ENCODE data around the gene SNRPE. TPM values are rescaled to one million over a fixed set of nuclear protein-coding genes. Genes with fewer than 3 reads are reported as not detected.

SNRPE gene
- total and polyA plus RNA-seq, 9 of the 15 experiments (the other 6 are each of a cell fraction or from before 2014, with no cell fraction given) = 216 to 1,893 (median 487) TPM

- POLR2A ChIA-PET = interaction anchor here (0.6 to 1.3 kb wide), 3 partner anchors 53 to 242 kb away, joined by 3 to 4 read pairs (median 3); no protein-coding TSS in a partner anchor
- Histone ChIP-seq H3K27me3 (ENCODE audit: control insufficient read depth in 2 of 2, insufficient read depth in 2 of 2, low read length in 2 of 2) (no peaks in the 10 kb centered on the region), H3K9me3 (replicated peaks; ENCODE audit: control insufficient read depth, insufficient read depth, low read depth, low read length) (no peaks in the 10 kb centered on the region), H3K36me3 (ENCODE audit: control insufficient read depth, insufficient read depth, low read length) (peaks cover 42% of the 10 kb centered on the region), H3K9ac (ENCODE audit: insufficient read depth in 1 of 2, low read depth in 2 of 2, low read length in 2 of 2) (no peak overlapping the region), H3K4me2 (ENCODE audit: insufficient read depth, low read length) (no peak overlapping the region), H3K4me1 (replicated peaks in 1 of 2; ENCODE audit: control insufficient read depth in 2 of 2, insufficient read depth in 2 of 2, low read length in 2 of 2) (peaks cover 4 to 6% of the 10 kb centered on the region in 2 experiments; a peak in 4 of 5 replicates), H4K20me1 (replicated peaks; ENCODE audit: control insufficient read depth, insufficient read depth, low read length) (0 out of 2 replicates have a peak, but pooled peaks cover 4% of the 10 kb centered on the region), H3K9me1 (ENCODE audit: control insufficient read depth, insufficient read depth, low read length) (no peaks in the 10 kb centered on the region), H2AFZ (ENCODE audit: low read depth, low read length) (no peak overlapping the region), H3K27ac (ENCODE audit: extremely low read depth, low read depth, low read length) (no peak overlapping the region), H3K4me3 (no peak overlapping the region), H3K79me2 (ENCODE audit: control insufficient read depth, insufficient read depth, low read length) (peaks cover 17% of the 10 kb centered on the region)
- ATAC-seq = no peak
- intact Hi-C loops (cut with micrococcal nuclease) (no loop called here), in situ Hi-C loops (cut with MboI) (no loop called here)
- no TSS peak for BruUV-seq (replicated peaks)
- 0 out of 4 replicates have a peak, but pooled peaks of 1 of the 2 experiments have one; percentile 18 for TF ChIP-seq TEAD1 (CRISPR knock-in tag; IDR thresholded peaks at IDR 0.05)
- TF ChIP-seq YY1 (IDR thresholded peaks at IDR 0.05; ENCODE audit: borderline replicate concordance in 1 of 3, control insufficient read depth in 1 of 3, extremely low read depth in 1 of 3, insufficient read depth in 3 of 3, insufficient read length in 1 of 3, insufficient replicate concordance in 2 of 3, low read depth in 1 of 3, low read length in 2 of 3) = no peak
- CTCF ChIA-PET (ENCODE audit: low intra/inter-chr PET ratio) = no interaction called here
- no peak for DNase-seq (ENCODE audit: extremely low read depth in 1 of 4, low spot score in 3 of 4)
- WGBS (ENCODE audit: insufficient coverage, low coverage, missing lambda C conversion rate) = 27% methylated on average over 2 of the region's 2 CpGs
- FAIRE-seq = no peak
Measured at GRCh38 chr1:203858055-203858454, 3.3 kb upstream of the SNRPE start.

GRCh38 chr1:203858975-203859374 lies 2.4 kb upstream of the SNRPE start:
- H3K27me3 ChIP-seq (ENCODE audit: control insufficient read depth in 2 of 2, insufficient read depth in 2 of 2, low read length in 2 of 2) = no peaks in the 10 kb centered on the region
- no peak overlapping the region for H3K4me3 ChIP-seq
- FAIRE-seq (no peak), DNase-seq (ENCODE audit: extremely low read depth in 1 of 4, low spot score in 3 of 4) (no peak), ATAC-seq (no peak)
- H3K9me3 ChIP-seq (replicated peaks; ENCODE audit: control insufficient read depth, insufficient read depth, low read depth, low read length) = no peaks in the 10 kb centered on the region
- peaks cover 46% of the 10 kb centered on the region; the same call in 2 of the 3 replicates for H3K36me3 ChIP-seq (ENCODE audit: control insufficient read depth, insufficient read depth, low read length)
- intact Hi-C loops (cut with micrococcal nuclease) = no loop called here
- CTCF ChIA-PET (ENCODE audit: low intra/inter-chr PET ratio) = no interaction called here
- no TSS peak for BruUV-seq (replicated peaks)
- no peaks in the 10 kb centered on the region for H3K9me1 ChIP-seq (ENCODE audit: control insufficient read depth, insufficient read depth, low read length)
- in situ Hi-C loops (cut with MboI) = no loop called here
- H3K4me1 ChIP-seq (replicated peaks in 1 of 2; ENCODE audit: control insufficient read depth in 2 of 2, insufficient read depth in 2 of 2, low read length in 2 of 2) = peaks cover 4 to 10% of the 10 kb centered on the region in 2 experiments; a peak in 4 of 5 replicates
- 43% methylated on average over 4 of the region's 4 CpGs for WGBS (ENCODE audit: insufficient coverage, low coverage, missing lambda C conversion rate)
- no peak overlapping the region for H3K4me2 ChIP-seq (ENCODE audit: insufficient read depth, low read length)
- H3K9ac ChIP-seq (ENCODE audit: insufficient read depth in 1 of 2, low read depth in 2 of 2, low read length in 2 of 2) = no peak overlapping the region
- 0 out of 2 replicates have a peak, but pooled peaks cover 4% of the 10 kb centered on the region for H4K20me1 ChIP-seq (replicated peaks; ENCODE audit: control insufficient read depth, insufficient read depth, low read length)
- no peak overlapping the region for H3K27ac ChIP-seq (ENCODE audit: extremely low read depth, low read depth, low read length)
- H3K79me2 ChIP-seq (ENCODE audit: control insufficient read depth, insufficient read depth, low read length) = peaks cover 27% of the 10 kb centered on the region
- POLR2A ChIA-PET = interaction anchor here (0.7 to 1.3 kb wide), 3 partner anchors 12 to 243 kb away, joined by 3 to 4 read pairs (median 4); partner anchors contain the start of gene LAX1
- H2AFZ ChIP-seq (ENCODE audit: low read depth, low read length) = no peak overlapping the region
- TF ChIP-seq MXD1 (CRISPR knock-in tag; IDR thresholded peaks at IDR 0.05; ENCODE audit: borderline replicate concordance, poor library complexity, severe bottlenecking) (no peak), CUX1 (CRISPR knock-in tag; IDR thresholded peaks at IDR 0.05) (no peak), RNF219 (CRISPR knock-in tag; IDR thresholded peaks at IDR 0.05) (no peak)

Data from K562 (cell line).